Fibroblast of peridontal ligament (primary cell): ENCODE results near the gene FYB2.

ENCODE experiments used
- DNase-seq: peaks from one replicate; pipeline ENCODE4 v3.0.0-alpha.2; 2010; ENCODE audit errors: extremely low read depth

The FYB2 gene

DNA sequence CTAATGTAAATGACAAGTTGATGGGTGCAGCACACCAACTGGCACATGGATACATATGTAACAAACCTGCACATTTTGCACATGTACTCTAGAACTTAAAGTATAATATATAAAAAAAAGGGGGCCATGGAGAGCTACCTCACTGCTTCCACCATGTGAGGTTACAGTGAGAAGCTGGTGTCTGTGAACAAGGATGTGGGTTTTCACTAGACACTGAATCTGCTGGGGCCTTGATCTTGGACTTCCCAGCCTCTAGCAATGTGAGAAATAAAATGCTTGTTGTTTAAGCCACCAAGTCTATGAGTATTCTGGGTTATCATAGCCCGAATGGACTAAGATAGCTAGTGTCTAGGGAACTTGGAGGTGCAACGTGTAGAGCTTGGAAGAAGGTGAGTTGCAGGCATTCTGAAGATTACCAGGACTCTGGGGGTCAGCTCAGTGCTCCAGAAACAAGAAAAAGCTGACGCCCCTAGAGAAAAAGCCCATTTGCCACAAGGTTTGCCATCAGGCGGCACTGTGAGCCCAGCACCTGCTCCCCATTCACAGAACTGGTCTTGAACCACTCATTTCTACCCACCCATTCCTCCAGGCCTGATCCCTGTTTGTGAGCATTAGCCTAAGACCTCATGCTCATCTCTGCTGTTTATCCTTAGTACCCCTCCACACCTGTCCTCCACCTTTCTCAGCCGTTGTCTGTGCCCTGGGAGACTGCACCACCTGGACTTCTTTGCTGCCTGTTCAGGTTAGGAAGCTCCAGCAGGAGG lies 15.1 kb upstream of the FYB2 start:
- no peak for DNase-seq

DNA sequence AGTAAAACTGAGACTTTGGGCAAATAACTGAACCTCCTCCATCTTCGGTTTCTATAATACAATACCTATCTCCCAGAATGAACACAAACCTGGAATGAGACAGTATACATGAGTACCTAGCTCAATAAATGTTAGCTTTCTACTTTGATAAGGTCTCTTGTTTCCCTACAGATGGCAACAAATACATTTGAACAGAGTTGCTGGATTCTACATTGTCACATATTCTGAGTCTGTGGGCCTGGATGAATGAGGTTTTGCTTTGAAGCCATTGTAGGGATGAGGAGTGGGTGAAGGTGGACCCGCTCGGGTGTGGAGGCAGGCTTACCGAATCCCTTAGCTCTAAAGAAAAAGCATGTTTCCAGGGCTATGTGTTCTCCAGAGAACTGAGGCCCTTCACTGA lies 13.9 kb upstream of the FYB2 start:
- no peak for DNase-seq

DNA sequence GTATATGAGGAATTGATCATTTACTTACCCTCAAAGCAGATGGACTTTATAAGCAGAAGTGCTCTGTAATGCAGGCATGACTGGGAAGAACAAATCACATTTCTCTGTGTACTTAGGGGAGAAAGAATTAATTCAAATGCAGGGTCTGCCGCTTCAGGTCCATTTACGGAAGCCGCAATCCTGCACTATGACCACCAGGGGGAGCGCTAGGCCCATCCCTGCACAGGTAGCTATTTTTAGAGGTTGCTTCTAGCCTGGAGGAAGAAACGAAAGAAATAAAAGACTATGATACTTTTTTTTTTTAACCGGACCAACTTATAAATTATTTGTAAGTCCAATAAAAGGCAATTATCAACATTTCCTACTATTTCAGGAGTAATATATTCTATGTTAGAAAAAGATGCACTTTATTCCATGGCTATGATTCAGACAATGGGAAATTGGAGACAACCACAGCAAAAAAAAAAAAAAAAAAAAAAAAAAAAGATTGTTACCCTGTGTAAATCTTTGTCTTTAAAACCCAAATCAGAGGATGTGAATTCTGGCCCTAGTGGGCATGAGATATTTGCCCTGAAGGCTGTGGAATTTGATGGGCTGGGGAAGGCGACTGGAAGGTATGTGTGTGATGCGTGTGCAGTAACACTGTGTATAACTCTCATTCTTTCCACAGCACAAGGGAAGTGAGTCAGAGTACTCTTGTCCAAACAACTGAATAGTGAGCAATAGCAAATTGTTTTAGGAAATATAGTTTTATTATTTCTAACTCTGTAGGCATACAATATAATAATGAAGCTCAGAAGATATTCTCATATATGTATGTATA lies 12.9 kb upstream of the FYB2 start:
- DNase-seq: peak; percentile 96

DNA sequence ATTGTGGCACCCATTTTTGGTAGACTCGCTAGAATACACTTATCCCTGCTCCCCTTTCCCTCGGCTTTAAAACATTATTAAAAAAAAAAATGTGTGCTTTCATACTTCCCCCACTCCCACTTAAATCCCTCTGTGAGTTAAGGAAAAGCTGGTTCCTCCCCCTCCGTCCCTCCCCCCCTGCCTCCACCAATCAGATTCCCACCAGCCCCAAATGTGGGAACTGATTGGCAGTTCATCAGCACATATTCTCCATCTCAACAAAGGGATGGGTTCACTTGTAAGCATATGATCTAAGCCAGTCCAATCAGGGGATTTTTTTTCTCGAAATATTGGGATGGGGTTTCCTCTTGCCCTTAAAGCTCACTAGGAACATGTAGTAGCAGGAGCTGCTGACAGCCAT lies 10.8 kb upstream of the FYB2 start:
- no peak for DNase-seq

DNA sequence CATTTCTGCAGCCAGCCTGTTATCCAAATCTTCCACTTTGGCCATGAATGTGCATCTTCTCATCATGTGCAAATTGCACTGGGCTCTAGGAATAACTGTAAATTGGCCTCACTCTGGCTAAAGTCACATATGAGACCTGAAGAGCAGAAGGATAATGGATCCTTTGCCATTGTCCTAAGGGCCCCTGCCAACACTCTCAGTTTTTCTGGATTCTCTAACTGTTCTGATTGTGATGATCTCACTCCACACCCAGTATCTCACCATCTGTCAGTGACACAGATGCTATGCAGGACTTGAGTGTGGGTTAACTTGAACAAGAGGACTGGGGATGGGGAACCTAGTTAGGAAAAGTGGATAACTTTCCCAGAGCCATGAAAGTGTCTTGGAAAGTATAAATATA lies 8.5 kb upstream of the FYB2 start:
- DNase-seq: no peak

DNA sequence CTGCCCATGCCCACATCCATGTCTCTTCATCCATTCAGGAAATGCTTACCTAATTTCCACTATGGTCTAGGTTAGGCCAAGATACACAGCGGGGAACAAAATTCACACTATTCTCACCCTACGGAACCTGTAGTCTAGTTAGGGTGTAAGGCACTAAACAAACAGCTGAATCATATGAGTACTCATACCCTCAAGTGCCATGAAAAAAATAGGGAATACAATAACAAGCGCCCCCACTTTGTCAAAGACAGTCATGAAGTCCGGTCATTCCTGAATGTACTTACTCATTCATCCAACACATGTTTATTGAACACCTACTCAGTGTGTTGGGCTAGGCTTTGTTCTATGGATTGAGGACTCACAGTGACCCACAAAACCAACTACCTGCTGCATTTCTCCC lies 6.2 kb upstream of the FYB2 start:
- DNase-seq: no peak

DNA sequence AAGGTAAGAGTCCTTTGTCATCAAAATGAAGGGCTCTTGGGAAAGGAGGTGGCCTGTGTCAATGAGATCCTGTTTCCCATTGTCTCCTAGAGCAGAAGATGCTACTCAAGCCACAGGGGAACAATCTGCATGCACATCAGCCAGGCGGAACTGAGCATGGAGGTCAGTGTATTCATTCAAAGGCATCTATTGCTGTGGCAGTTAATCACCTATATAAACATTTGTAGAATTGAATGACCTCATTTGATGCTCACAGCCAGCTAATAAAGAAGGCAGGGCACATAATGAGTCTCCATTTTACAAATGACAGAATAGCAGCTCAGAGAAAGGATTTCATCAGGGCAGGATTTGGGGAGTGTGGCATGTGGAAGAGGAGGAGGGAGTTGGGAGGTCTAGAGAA lies 5.7 kb upstream of the FYB2 start:
- no peak for DNase-seq

DNA sequence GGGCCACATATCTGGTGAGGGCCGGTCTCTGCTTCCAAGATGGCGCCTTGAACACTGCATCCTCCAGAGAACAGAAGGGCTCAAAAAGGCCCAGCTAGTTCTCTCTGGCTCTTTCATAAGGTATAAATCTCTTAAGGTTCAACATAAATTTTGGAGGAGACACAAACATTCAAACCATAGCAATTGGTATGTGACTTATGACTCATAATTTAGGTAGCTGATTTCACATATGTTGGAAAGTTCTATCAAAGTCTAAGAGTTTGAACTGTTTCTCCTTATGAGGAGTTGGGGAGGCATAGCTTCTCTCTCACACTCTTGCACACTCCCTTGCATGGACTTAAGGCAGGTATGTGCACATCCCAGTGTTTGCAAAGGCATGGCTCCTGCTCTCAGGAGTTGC lies 5.1 kb upstream of the FYB2 start:
- DNase-seq: peak; percentile 37

DNA sequence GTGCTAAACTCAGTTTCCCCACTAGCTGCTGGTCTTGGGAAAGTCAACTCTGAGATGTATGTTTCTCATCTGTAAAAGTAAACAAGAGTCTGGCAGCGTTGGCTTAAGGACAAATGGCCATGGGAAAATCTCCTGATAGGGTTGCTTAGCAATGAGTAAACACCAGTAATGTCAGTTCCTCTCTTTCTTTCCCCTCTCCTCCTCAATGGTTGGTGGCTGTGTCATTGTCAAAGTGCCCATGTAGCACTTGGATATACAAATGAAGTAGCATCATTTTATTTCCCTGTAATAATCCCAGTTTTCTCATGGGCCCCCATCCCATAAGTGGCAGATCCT lies 2.2 kb upstream of the FYB2 start:
- DNase-seq: peak; percentile 40

DNA sequence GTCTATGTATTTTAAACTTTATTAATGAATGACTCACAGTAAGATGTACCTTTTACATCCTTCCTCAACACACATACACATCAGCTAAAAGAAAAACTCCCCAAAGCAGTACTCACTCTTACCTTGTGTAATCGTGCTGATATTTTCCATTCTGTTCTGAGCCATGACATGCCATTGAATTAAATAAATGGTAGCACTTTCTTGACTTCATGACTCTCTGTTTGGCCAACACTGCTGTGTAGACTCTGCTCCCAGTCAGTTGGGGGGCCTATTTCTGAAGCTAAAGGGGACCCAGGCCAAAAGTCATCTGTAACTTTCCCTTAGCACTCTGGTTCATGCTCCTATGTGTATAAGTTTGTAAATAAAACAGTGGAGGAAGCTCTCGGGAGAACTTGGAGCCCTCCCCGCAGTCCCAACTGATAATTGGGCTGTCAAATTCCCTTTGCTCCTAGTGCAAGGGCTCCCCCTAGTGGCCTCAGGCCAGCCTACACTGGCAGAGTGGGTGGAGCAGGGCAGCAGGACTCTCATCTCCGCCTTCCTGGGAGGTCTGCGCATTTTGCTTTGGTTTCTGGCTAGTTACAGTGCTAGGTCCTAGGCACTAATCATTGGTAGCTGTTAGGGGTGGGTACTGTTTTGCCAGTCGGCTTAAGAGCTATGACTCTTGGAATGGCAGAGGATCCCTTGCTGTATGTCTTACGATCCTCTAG lies 1.7 kb upstream of the FYB2 start:
- peak; percentile 82 for DNase-seq

DNA sequence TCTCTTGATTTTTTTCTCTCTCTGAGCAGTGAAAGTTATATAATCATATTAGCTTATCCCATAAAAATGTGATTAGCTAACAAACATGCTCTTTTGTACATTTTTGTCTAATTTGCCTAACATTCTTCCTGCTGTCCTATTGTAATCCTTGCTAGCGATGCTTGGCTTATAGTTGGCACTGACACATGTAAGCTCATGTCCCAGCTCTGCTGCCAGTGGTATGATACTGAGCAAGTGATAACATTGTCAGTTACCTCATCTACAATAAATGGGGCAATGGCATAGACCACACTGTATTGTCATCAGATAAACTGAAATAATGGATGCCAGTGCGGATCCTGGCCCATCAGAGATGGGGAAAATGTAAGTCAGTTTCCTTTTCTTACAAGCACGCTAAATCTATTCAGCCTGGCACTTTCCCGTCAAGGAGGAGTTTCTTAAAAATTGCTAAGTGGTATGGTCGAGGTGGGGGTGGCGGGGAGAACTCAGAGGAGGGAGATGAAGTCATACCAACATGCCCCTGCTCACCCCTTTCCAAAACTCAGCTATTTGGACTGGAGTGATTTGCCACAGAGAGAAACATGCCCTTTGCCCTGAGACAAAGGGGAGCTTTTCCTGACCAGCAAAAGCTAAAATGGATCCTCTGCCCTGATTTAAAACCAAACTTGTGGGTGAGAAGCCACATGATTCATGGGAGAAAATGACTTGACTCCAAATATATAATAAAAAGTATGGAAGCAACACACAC lies 1.3 kb downstream of the FYB2 start:
- peak; percentile 54 for DNase-seq

DNA sequence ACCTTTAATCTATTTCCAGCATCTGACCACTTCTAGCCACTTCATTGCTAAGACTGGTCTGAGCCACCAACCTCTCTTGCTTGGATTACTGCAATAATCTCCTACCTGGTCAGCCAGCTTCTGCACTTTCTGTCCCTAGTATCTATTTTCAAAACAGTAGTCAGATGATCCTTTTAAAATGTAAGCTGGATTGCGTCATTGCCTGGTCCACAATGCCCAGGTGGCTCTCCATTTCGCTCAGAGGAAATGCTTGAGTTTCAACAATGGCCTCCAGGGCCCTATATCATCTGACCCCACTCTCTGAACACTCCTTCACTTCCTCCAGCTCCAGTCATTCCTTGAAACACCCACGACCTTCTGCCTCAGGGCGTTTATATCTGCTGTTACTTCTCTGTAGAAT lies 2.3 kb downstream of the FYB2 start:
- no peak for DNase-seq

DNA sequence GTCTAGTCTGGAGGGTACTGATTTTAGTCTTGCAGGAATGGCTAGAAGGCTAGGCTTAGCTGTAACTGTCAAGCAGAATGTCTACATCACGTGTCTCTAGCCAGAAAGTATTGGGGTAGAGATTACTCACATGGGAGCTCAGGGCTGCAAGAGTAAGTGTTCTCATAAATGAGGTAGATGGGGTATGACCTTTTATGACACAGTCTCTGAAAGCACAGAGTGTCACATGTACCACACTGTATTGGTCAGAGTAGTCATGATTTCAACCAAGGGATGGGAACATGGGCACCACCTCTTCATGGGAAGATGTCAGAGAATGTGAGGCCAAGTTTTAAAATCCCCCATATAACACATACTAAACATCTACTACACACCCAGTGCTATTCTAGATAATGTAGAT lies 2.9 kb downstream of the FYB2 start:
- no peak for DNase-seq

DNA sequence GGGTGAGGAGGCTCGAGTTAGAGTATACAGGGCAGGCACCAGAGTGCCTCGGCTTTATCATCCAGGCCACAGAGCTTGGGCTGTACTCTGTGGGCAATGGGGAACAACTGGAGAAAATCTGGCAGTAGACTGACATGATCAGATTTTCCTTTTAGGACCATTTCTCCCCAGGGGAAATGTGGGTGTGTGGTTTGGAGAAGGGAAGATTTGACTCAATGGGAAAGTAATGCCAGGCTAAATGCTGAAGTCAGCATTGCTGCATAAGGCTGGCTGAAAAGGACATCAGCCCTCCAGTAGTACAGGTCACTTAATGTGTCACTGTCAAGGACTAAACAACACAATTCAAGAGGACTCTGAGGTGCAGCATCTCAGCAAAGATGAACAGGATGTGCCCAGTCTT lies 5.0 kb downstream of the FYB2 start:
- DNase-seq: peak; percentile 39

DNA sequence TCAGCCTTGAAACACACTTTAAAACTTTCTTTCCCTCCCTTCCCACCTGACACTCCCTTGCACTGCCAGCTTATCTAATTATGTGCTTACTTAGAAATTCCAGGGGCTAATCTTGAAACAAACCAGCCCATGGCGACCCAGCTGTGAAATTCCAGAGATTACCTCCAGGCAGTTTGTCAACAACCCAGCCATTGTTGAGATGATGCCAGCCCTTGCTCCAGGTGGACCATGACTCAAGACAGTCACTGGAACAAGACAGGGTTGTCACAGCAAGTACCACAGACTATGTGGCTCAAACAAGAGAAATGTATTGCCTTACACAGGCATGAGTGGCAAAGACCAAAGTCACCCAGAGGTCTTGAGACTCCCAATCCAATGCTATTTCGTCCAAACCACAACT lies 7.9 kb downstream of the FYB2 start:
- no peak for DNase-seq

DNA sequence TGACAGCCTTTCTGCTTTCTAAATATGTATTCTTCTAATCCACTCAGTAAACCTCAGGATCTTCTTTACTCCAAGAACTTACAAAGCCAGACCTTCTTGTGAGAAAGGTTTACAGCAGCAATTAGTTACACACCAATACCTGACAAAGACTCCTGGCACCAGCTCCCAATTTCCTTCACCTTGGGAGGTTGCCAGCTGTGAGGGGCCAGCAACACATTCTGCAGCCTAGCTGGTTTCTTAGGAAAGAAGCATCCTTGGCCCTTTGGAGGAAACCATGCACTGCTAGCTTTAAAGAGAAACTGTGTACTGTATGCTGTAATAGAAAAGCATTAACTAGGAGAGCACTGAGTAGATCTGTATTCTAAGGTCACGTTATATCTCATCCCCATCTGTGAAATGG lies 10.8 kb downstream of the FYB2 start:
- no peak for DNase-seq

DNA sequence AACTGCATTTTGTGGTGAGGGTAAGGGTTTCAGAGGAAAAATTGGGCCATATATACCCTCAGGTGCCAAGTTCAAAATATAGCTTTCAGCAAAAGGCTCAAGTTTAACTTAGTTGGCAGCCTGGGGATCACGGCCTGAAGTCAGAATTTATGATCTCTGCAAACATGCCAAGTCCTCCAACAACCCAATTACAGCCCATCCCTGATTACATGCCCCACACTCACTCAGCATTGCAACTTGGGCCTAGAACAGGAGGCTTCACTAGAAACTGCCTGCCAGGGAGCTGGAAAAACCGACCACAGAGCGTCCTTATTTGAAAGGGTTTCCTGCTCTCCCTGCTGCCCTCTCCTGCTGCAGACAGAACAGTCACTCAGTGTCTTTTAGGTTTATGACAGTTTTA lies 12.4 kb downstream of the FYB2 start:
- peak; percentile 18 for DNase-seq

DNA sequence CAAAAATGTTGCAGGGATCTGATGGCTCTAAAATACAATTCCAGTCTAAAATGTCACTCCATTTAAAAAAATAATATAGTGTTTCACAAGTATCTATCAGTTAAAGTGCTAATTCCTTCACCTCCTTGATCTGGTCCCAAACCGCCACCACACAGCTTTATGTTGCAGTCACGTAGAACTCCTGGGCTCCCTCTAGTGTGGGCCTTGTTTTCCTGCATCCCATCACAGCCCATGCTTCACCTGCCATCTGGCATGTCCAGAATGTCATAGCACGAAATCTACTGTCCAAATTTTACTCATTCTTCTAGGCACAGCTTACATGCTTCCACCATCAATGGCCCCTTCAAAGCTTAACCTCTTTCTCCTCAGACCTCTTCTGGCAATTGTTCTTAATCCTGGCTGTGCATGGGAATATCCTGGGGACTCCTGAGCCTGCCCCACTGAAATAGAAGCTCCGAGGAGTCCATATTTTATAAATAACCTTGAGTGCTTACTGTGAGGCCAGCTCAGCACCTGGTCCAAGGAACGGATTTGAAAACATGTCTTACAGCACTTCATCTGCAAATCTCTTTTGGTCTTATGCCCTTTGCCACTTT lies 15.5 kb downstream of the FYB2 start:
- peak; percentile 16 for DNase-seq

DNA sequence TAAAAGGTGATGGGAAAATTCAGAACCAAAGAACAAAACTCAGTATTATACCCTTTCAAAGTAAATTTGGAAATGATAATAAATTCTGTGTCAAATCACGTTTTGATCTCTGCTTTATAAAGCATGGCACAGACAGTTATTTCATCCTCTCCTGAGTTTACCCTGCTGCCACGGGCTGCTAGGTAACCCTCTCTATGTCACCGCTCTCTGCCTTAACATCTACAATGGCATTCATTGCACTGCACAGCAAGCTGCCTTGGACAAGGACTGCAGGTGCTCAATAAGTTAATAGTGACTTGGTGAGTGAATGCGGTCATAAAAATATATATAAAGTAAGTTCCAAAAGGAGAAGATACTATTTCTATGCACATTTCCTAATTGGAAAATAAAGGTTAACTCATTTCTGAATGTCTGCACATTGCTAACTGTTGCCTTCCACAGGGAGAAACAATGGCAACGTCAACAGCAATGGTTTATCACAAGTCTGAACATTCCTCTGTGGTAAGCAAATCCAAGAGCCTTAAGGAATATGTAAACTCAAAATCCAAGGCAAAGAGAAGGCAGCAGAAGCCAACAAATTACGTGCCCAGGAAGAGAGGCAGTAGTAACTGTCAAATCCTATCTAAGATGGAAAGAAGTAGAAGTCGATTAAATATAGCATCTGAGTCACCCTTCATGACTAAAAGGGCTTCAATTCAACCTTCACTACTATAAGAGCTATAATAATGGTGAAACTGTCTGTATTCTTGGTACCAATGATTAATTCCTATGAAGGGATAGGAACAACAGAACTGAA lies 19.4 kb downstream of the FYB2 start:
- peak; percentile 66 for DNase-seq

DNA sequence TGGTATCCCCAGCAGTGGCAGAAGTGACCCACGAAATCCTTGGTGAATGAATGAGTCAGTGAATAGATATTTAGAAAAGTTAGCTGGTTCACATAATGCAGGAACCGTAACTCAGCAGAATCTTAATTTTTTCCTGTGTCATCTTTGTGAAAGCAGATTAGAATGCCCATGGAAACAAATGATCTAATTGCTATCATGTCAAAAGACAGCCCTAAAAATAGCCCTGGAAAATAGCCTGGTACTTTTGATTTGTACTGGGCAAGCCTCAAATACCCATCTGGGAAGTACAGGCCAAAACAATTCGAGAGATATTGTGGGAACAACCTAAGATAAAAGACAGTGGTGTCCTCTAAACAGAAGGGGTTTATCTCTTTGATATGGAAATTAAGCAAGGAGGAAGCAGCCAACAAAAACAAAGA lies 21.1 kb downstream of the FYB2 start:
- peak; percentile 68 for DNase-seq
